DND-41 (cell line): ENCODE measurements around the gene VPS33A.

Experiments
- CTCF ChIP-seq: IDR thresholded peaks from 2 replicates; pipeline ENCODE4 v1.5.1; 2012; ENCODE audit warnings: borderline replicate concordance, low read length, moderate library complexity, mild to moderate bottlenecking; ENCODE audit not compliant: poor library complexity, severe bottlenecking; ENCODE audit errors: extremely low read depth
- EZH2 ChIP-seq: IDR thresholded peaks from 3 replicates; pipeline ENCODE4 v1.6.1; 2012; ENCODE audit warnings: borderline replicate concordance, low read depth, mild to moderate bottlenecking, moderate library complexity, low read length, inconsistent platforms; ENCODE audit not compliant: severe bottlenecking

GRCh38 chr12:122238861-122239260 is 27.4 kb downstream of the VPS33A start:
- TF ChIP-seq EZH2 (no peak), CTCF (no peak)
